ENCODE data around the gene TFDP1.
"Not testable (repeated sequence)": the region's sequence is repeated elsewhere in the genome, so short reads cannot be mapped to it uniquely, and the experiment has no call there.

Gene TFDP1

GRCh38 chr13:113551081-113552000 lies 33.2 kb upstream of the TFDP1 start:
- no peak for DNase-seq

DNA sequence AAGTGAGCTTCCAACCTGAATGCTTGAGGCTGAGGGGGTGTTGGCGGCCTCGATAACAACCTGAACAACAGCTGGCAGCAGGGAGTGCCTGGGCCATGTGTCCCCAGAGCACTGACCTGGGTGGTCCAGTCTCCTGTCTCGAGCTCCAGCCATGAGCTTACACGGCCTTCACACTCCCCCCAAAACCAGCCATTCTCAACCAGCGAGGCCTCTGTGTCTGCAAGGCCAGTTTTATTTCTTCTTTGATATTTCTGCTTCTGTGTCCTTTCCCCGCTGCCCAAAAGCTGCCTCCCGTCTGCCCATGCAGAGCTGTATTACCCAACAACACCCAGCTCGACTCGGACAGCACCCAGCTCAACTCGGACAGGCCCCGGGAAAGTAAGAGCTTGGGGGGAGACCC lies 32.5 kb upstream of the TFDP1 start:
- DNase-seq, result no peak

DNA sequence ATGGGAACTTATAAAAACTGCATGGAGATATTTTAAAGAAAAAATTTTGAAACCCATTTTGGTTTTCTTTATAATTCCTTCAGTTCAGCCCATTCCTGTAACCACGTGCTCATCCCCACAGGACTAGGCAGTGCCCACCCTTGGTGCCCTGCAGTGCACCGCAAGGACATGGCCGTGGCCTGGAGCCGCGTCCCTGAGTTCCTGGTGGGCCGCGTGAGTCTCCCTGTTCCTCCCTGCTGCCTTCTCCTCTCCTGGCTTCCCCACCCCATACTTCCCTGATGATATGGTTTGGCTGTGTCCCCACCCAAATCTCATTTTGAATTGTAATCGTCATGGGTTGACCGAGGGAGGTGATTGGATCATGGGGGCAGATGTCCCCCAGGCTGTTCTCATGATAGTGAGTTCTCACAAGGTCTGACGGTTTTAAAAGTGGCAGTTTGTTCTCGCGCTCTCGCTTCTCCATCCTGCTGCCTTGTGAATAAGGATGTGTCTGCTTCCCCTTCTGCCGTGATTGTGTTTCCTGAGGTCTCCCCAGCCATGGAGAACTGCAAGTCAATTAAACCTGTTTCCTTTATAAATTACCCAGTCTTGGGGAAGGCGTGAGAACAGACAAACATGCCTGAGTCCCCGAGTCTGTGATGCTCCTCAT lies 31.6 kb upstream of the TFDP1 start:
- peak; percentile 26 for DNase-seq

- no peak for DNase-seq
Observed at GRCh38 chr13:113553511-113554332, 30.8 kb upstream of the TFDP1 start.

- DNase-seq, result no peak
Observed at GRCh38 chr13:113554333-113554700, 30.2 kb upstream of the TFDP1 start.

- no peak for DNase-seq
Observed at GRCh38 chr13:113555141-113555540, 29.4 kb upstream of the TFDP1 start.

GRCh38 chr13:113557013-113557412 lies 27.5 kb upstream of the TFDP1 start:
- DNase-seq, result no peak

GRCh38 chr13:113558461-113558860 lies 26.1 kb upstream of the TFDP1 start:
- no peak for DNase-seq

DNA sequence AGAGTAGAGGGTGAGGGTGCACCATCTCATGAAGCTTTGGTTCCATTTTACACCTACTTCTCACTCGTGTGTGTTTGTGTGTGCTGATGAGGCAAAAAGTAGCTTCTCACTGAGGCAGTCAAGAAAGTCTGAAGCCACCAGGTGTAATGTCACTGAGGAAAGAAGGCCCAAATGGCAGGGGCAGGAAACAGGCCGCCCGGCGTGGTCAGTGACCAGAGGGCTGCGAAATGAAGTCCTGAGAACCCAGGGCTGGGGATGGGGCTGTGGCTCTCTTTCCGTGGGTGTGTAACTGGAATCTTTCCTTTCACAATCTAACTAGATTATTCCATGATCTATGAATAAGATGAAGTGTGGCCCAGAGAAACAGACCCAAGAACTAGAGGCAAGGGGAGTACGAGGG lies 25.5 kb upstream of the TFDP1 start:
- no peak for DNase-seq

GRCh38 chr13:113559901-113560644 lies 24.5 kb upstream of the TFDP1 start:
- no peak for DNase-seq

DNA sequence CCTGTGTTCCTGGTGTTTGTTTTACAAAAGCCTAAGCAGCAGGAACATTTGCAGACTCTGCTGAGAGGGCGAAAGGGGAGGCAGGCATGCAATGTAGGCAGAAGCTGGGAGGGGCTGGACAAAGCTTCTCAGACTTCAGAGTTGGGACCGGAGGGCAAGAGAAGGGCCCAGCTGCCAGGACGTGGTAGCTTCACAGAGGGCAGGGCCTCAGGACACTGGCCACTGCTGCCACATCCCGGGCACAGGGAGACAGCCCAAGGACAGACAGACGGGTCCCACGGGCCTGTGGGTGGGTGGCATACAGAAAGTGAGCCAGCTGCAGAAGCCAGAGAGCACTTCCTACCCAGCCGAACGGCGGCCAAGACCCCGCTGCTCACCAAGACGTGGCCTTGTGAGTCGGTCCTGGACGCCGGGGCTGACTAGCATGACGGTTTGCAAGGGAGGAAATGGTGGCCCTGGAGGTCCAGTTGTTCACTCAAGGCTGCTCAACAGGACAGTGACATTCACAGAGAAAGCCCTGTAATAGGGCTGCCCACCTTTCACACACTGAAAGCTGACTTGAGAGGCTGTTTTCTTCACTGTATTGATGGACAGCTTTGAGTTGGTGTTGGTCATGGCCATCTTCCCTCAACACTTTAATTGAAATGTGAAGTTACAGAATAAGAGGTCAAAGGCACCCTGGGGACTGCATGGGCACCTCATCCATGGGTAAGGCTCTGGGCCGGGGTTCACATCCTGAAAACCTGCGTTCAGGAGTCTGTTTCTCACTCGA lies 23.7 kb upstream of the TFDP1 start:
- no peak for DNase-seq

DNA sequence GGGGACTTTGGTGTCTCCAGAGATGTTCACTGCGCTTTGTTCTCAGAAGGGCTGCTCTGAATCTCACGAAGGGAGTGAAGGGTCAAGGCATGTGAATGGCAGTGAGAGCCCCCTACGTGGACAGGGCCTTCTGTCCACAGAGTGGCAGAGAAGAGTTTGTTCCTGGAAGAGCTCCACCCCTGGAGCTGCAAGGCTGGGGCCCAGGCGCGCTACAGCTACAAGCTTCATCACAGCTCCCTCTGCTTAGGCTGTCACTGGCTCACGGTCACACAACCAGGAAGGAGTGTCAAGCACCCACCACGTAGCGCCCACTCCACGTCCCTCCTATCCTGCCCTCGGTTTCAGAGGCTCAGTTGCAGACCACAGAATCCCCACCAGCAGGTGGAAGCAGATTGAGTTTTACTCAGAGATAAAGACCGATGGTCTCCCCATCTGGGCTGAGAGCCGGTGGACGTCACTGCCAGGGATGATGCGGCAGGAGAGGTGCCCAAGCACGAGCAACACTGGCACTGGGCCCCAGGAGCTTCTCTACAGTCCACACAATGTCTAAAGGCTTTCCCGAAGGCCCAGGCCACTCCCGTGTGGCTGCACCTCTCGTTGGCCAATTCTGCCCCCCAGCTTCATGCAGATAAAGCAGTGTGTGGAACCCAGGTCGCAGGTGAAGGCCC lies 23.0 kb upstream of the TFDP1 start:
- no peak for DNase-seq

DNA sequence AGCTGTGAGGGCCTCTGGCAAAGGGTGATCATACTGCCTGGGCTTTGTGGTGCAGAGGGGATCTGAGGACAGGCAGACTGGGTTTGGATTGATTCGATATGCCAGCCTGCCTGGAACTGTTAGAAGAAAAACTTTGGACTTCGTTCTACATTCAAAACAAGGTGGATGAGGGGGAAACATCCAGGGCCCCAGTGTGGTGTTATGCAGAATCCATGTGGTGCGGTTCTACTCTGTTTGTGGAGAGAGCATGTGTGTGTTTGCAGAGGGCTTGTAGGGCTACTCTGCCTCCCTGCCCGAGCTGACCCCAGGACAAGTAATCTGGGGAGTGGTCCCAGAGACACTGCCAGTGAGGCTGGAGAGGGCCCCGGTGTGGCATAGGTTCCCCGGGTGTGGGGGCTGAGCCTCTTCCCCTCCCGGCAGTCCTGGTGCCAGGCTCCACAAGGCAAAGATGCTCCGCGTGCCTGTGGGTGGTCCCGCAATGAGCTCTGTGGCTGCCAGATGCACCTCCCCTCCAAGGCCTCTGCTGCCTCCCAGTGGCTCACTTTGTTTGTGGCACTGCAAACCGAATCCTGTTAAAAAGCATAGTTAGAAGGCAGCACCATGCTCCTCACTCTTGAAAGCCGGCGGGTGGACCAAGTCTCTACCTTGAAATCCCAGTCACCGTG lies 22.3 kb upstream of the TFDP1 start:
- peak; percentile 40 for DNase-seq

GRCh38 chr13:113562844-113563243 lies 21.7 kb upstream of the TFDP1 start:
- DNase-seq, result no peak

DNA sequence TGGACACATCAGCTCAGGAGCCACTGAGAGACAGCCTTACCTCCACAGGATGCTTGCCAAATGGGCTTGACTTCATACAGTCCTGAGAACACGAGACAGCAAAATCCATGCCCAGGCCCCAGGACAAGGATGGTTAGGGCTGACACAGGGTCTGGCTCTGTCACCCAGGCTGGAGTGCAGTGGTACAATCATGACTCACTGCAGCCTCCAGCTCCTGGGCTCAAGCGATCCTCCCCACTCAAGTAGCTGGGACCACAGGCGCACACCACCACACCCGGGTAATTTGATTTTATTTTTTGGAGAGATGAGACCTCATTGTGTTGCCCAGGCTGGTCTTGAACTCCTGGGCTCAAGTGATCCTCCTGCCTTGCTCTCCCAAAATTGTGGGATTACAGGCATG lies 21.0 kb upstream of the TFDP1 start:
- DNase-seq, result not testable (repeated sequence)

- DNase-seq, result no peak
Observed at GRCh38 chr13:113564331-113565023, 20.1 kb upstream of the TFDP1 start.

- DNase-seq, result no peak
Observed at GRCh38 chr13:113565526-113566226, 18.9 kb upstream of the TFDP1 start.

- DNase-seq, result no peak
Observed at GRCh38 chr13:113566227-113566561, 18.4 kb upstream of the TFDP1 start.

- no peak for DNase-seq
Observed at GRCh38 chr13:113567681-113568080, 16.9 kb upstream of the TFDP1 start.

DNA sequence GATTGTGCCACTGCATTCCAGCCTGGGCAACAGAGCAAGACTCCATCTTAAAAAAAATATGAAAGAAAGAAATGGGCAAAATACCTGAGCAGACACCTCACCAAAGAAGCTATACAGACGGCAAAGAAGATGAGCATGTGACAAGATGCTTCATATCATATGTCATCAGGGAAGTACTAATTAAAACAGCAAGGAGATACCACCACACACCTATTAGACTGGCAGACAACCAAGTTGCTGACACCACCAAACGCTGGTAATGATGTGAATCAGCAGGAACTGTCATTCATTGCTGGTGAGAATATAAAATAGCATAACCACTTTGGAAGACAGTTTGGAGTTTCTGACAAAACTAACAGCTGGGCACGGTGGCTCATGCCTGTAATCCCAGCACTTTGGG lies 11.5 kb upstream of the TFDP1 start:
- DNase-seq, result no peak
